Smooth muscle cell (in vitro differentiated cells): Measurements from ENCODE around the gene NPHP4. TPM values are rescaled to one million over a fixed set of nuclear protein-coding genes. Genes with fewer than 3 reads are reported as not detected.

Experiments used
- DNase-seq: peaks from one replicate; lab custom pipeline; 2025; ENCODE audit not compliant: unreplicated experiment; lab: John Stamatoyannopoulos, UW
- H2AFZ ChIP-seq: fragments of 200-600 bp; sonication (generic); 2 replicates; pipeline ENCODE4 v1.6.0; 2016; ENCODE audit warnings: antibody characterized with exemption, low read depth, mild to moderate bottlenecking
- H3F3A ChIP-seq: fragments of 200-600 bp; sonication (generic); 2 replicates; pipeline ENCODE4 v1.6.0; 2017; ENCODE audit warnings: antibody characterized with exemption, low read depth
- H3K27ac ChIP-seq: fragments of 200-600 bp; sonication (generic); 2 replicates; pipeline ENCODE4 v1.5.1; 2016; ENCODE audit warnings: low read depth, mild to moderate bottlenecking
- H3K27me3 ChIP-seq: fragments of 200-600 bp; sonication (generic); 2 replicates; pipeline ENCODE4 v1.6.1; 2016; ENCODE audit warnings: low read depth, mild to moderate bottlenecking
- H3K36me3 ChIP-seq: fragments of 200-600 bp; sonication (generic); 2 replicates; pipeline ENCODE4 v1.5.1; 2016; ENCODE audit warnings: low read depth
- H3K4me1 ChIP-seq: fragments of 200-600 bp; sonication (generic); 2 replicates; pipeline ENCODE4 v1.5.1; 2016; ENCODE audit warnings: low read depth
- H3K4me2 ChIP-seq: fragments of 200-600 bp; sonication (generic); 2 replicates; pipeline ENCODE4 v1.6.0; 2016; ENCODE audit warnings: mild to moderate bottlenecking
- H3K4me3 ChIP-seq: fragments of 200-600 bp; sonication (generic); 2 replicates; pipeline ENCODE4 v1.5.1; 2016; ENCODE audit warnings: mild to moderate bottlenecking
- H3K79me2 ChIP-seq: fragments of 200-600 bp; sonication (generic); 2 replicates; pipeline ENCODE4 v1.6.0; 2016; ENCODE audit warnings: low read depth, mild to moderate bottlenecking
- H3K9ac ChIP-seq: fragments of 200-600 bp; sonication (generic); 2 replicates; pipeline ENCODE4 v1.6.0; 2016; ENCODE audit warnings: low read depth
- H3K9me3 ChIP-seq: fragments of 200-600 bp; sonication (generic); replicated peaks from 2 replicates; pipeline ENCODE4 v1.5.1; 2016; ENCODE audit warnings: low read depth
- H4K20me1 ChIP-seq: fragments of 200-600 bp; sonication (generic); 2 replicates; pipeline ENCODE4 v1.6.0; 2016; ENCODE audit warnings: low read depth
- CTCF ChIP-seq: fragments of 200-600 bp; sonication (generic); IDR thresholded peaks from 2 replicates; pipeline ENCODE4 v1.5.1; 2017; ENCODE audit warnings: borderline replicate concordance, mild to moderate bottlenecking, antibody characterized with exemption; ENCODE audit not compliant: insufficient read depth, poor library complexity, severe bottlenecking
- WGBS: methylation state at CpG from one replicate; pipeline ENCODE4 v1.1.7; 2016; ENCODE audit warnings: low lambda C conversion rate; 5-methylcytosine and 5-hydroxymethylcytosine counted together
- polyA plus RNA-seq: library from polyadenylated mRNA; unstranded; fragments of >200 nt; fragmentation: Nextera tagmentation; extraction: Ambion mirVana; gene quantifications from 2 replicates; pipeline ENCODE4 v1.2.1, GENCODE V29; 2016
- total RNA-seq: library from RNA; depleted of rRNA; stranded (reverse); fragments of >200 nt; gene quantifications from 2 replicates; pipeline ENCODE4 v1.2.3, GENCODE V29; 2014

Gene NPHP4
- total and polyA plus RNA-seq, 2 experiments from 2014 or later = 5.4 to 8.4 TPM

DNA sequence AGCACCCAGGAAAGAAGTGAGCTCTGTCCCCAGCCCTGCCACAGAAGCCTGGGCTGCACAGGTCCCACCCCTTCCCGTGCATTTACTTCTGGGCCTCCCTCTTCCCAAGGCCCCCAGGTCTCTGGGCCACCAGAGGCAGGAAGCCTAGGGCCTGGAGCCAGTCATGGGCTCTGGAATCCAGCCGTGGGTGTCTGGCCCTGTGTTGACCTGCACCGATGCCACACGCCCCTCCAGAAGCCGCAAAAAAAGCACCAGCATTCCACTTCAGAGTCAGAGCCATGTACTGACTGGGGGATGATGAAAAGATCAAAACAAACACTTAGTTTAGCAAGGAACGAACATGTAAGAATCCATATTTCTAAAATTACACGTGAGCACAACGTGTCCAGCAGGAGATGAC, 141.7 kb downstream of the NPHP4 start:
- Histone ChIP-seq H3K9ac (no peak overlapping the region), H3K4me3 (no peak overlapping the region), H4K20me1 (no peaks in the 10 kb centered on the region), H3K4me2 (no peak overlapping the region), H3K27me3 (no peaks in the 10 kb centered on the region), H3K79me2 (no peaks in the 10 kb centered on the region), H3K36me3 (no peaks in the 10 kb centered on the region), H3F3A (no peaks in the 10 kb centered on the region), H2AFZ (no peak overlapping the region), H3K27ac (no peak overlapping the region), H3K9me3 (no peaks in the 10 kb centered on the region), H3K4me1 (no peaks in the 10 kb centered on the region)
- DNase-seq = no peak
- TF ChIP-seq CTCF = no peak
- 54% methylated on average over 8 of the region's 8 CpGs for WGBS

GRCh38 chr1:5849550-5849949, 142.7 kb downstream of the NPHP4 start:
- no peaks in the 10 kb centered on the region for H3F3A ChIP-seq
- no peak overlapping the region for H3K9ac ChIP-seq
- 86% methylated on average over 4 of the region's 4 CpGs for WGBS
- no peak for TF ChIP-seq CTCF
- H3K79me2 ChIP-seq = no peaks in the 10 kb centered on the region
- no peak overlapping the region for H3K4me2 ChIP-seq
- DNase-seq = no peak
- H3K4me1 ChIP-seq = no peaks in the 10 kb centered on the region
- no peaks in the 10 kb centered on the region for H3K27me3 ChIP-seq
- H4K20me1 ChIP-seq = no peaks in the 10 kb centered on the region
- no peak overlapping the region for H2AFZ ChIP-seq
- H3K27ac ChIP-seq = no peak overlapping the region
- H3K9me3 ChIP-seq = no peaks in the 10 kb centered on the region
- no peaks in the 10 kb centered on the region for H3K36me3 ChIP-seq
- no peak overlapping the region for H3K4me3 ChIP-seq

- H4K20me1 ChIP-seq = no peaks in the 10 kb centered on the region
- H3K4me3 ChIP-seq = no peak overlapping the region
- no peaks in the 10 kb centered on the region for H3K4me1 ChIP-seq
- H3K4me2 ChIP-seq = no peak overlapping the region
- no peaks in the 10 kb centered on the region for H3K27me3 ChIP-seq
- H3K9ac ChIP-seq = no peak overlapping the region
- no peaks in the 10 kb centered on the region for H3K9me3 ChIP-seq
- no peaks in the 10 kb centered on the region for H3F3A ChIP-seq
- H3K36me3 ChIP-seq = no peaks in the 10 kb centered on the region
- no peaks in the 10 kb centered on the region for H3K79me2 ChIP-seq
- TF ChIP-seq CTCF = no peak
- no peak for DNase-seq
- 46% methylated on average over 27 of the region's 27 CpGs for WGBS
- H2AFZ ChIP-seq = no peak overlapping the region
- H3K27ac ChIP-seq = no peak overlapping the region
Observed at GRCh38 chr1:5847013-5847659, 145.1 kb downstream of the NPHP4 start.

DNA sequence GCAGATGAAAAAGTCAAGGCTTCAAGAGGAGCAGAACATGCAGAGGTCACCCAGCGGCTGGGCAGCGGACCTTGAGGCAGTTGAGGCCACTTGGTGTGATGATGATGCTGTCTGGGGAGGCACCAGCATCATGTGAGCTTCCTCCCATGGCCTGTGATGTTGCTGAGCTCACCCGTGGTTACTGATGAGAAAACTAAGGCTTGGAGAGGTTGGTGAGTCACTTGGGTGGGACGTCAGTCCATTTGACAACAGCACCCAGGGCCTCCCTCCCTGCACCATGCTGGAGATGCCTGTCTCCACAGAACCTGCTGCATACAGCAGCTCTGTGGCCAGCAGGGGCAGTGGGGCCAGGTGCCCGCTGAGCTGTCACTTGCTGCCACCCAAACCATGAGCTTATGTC, 146.8 kb downstream of the NPHP4 start:
- no peak overlapping the region for H3K9ac ChIP-seq
- WGBS = 94% methylated on average over 5 of the region's 5 CpGs
- H4K20me1 ChIP-seq = no peaks in the 10 kb centered on the region
- H3K4me1 ChIP-seq = no peaks in the 10 kb centered on the region
- H3K36me3 ChIP-seq = no peaks in the 10 kb centered on the region
- H3K27me3 ChIP-seq = no peaks in the 10 kb centered on the region
- H3K79me2 ChIP-seq = no peaks in the 10 kb centered on the region
- DNase-seq = no peak
- no peak for TF ChIP-seq CTCF
- no peak overlapping the region for H3K4me3 ChIP-seq
- no peak overlapping the region for H2AFZ ChIP-seq
- no peak overlapping the region for H3K4me2 ChIP-seq
- no peaks in the 10 kb centered on the region for H3F3A ChIP-seq
- no peaks in the 10 kb centered on the region for H3K9me3 ChIP-seq
- H3K27ac ChIP-seq = no peak overlapping the region
